Fibroblast of villous mesenchyme (primary cell): ENCODE data around the gene FGF23. TPM values are rescaled to one million over a fixed set of nuclear protein-coding genes. Genes with fewer than 3 reads are reported as not detected.

ENCODE experiments used
- DNase-seq: peaks from one replicate; pipeline ENCODE4 v3.0.0-alpha.2; 2010; ENCODE audit warnings: low read depth
- H3K4me3 ChIP-seq: 2 replicates; pipeline ENCODE4 v1.5.1; 2011; ENCODE audit warnings: low read depth, mild to moderate bottlenecking, low read length
- total RNA-seq: library from RNA; depleted of rRNA; stranded (reverse); fragments of >200 nt; gene quantifications from 2 replicates; pipeline ENCODE4 v1.2.3, GENCODE V29; 2012
- TF ChIP-seq, protein P1 (sequence below): IDR thresholded peaks from 2 replicates; pipeline ENCODE4 v1.5.1; 2012; ENCODE audit warnings: low read depth, mild to moderate bottlenecking, low read length; ENCODE audit not compliant: insufficient read depth

The FGF23 gene
- total RNA-seq, 1 donor = not detected

DNA sequence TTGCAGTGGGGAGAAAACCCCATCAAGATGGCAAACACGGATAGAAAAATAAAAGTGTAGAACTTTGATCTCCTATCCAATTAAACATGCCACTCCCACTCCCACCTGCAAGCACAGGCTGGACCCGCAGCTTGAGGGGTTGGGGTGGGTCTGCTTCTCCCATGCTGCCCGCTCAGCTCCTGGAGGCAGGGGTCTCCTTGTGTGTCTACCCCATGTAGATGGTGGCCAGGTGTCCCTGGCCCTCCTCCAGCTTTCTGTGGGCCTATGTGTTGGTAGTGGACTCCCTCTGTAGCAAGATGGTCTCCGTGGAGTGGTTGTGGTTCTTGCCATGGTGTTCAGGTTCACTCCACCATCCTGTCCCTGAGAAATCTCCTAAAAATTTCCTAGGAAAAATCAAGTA is 23.5 kb upstream of the FGF23 start:
- H3K4me3 ChIP-seq = no peak overlapping the region
- no peak for DNase-seq
- TF ChIP-seq, protein P1, sequence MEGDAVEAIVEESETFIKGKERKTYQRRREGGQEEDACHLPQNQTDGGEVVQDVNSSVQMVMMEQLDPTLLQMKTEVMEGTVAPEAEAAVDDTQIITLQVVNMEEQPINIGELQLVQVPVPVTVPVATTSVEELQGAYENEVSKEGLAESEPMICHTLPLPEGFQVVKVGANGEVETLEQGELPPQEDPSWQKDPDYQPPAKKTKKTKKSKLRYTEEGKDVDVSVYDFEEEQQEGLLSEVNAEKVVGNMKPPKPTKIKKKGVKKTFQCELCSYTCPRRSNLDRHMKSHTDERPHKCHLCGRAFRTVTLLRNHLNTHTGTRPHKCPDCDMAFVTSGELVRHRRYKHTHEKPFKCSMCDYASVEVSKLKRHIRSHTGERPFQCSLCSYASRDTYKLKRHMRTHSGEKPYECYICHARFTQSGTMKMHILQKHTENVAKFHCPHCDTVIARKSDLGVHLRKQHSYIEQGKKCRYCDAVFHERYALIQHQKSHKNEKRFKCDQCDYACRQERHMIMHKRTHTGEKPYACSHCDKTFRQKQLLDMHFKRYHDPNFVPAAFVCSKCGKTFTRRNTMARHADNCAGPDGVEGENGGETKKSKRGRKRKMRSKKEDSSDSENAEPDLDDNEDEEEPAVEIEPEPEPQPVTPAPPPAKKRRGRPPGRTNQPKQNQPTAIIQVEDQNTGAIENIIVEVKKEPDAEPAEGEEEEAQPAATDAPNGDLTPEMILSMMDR = no peak

DNA sequence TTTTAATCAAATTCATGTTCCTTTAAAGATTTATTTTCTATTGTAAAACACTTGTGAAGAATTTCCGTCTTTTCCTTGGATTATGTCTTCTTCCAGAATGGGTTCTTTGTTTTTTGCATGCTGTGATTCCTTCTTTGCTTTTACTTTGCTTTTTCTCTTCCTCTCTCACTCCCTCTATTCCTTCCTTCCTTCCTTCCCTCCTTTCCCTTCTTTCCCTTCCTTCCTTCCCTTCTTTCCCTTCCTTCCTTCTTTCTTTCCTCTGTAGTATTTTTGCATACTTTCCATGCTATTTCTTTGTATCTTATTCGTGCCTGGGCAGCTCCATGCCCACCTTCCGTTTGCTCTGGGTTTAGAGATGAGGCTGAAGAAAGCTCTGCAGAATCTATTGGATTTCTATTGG is 21.6 kb upstream of the FGF23 start:
- no peak overlapping the region for H3K4me3 ChIP-seq
- DNase-seq = no peak
- TF ChIP-seq, protein P1 = no peak

DNA sequence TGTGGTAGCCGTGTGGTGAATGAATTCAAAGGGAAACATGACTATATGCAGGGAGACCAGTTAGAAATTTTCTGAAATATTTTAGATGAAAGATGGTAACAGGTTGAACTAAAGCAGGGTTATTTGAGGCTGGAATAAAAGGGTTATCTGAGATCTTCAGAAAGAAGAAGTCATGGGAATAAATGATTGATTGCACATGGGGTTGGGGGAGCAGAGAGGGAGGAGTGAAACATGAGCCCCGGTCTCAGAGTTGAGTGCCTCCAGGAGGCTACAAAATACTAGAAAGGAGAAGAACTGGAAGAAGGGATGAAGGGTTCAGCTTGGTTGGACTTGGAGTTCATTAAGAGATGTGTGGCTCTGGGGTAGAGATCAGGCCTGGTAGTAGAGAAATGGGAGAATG is 16.3 kb upstream of the FGF23 start:
- H3K4me3 ChIP-seq = no peak overlapping the region
- DNase-seq = no peak

GRCh38 chr12:4393211-4393610 is 13.7 kb upstream of the FGF23 start:
- TF ChIP-seq, protein P1 = no peak
- no peak overlapping the region for H3K4me3 ChIP-seq
- DNase-seq = no peak

More for the DNA sequence above, 16.3 kb upstream of the FGF23 start:
- TF ChIP-seq, protein P1 = no peak

- TF ChIP-seq, protein P1 = no peak
- DNase-seq = no peak
- H3K4me3 ChIP-seq = no peak overlapping the region
Observed at GRCh38 chr12:4392223-4392742, 12.8 kb upstream of the FGF23 start.

DNA sequence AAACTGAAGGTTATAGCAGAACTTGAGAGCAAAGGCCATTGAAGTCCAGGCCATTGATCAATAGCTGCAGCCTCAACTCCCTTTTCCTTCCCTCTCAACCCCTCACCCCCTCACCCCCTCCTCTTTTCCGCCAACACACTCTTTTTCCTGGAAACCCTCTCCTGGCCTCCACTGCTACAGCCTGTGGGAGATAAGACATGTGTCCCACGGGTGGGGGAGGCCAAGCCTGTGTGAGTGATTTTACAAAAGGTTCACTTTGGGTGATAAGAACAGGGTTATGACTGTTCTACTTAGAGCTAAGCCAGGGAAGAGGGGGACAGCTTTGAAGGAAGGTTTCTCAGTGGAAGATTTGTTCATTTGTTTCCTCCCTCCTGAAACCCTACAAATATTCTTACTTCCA is 9.2 kb upstream of the FGF23 start:
- H3K4me3 ChIP-seq = no peak overlapping the region
- DNase-seq = no peak
- TF ChIP-seq, protein P1 = no peak

GRCh38 chr12:4388032-4388431 is 8.5 kb upstream of the FGF23 start:
- H3K4me3 ChIP-seq = no peak overlapping the region
- DNase-seq = no peak
- TF ChIP-seq, protein P1 = no peak
